HG02798 (cell line): ENCODE measurements around the gene RBM23.

ENCODE experiments used
- ATAC-seq: cut with Tn5 transposase; IDR thresholded peaks from one replicate; pipeline ENCODE4 v1.9.1; 2021; ENCODE audit warnings: mild to moderate bottlenecking; ENCODE audit not compliant: unreplicated experiment, poor library complexity

The RBM23 gene

GRCh38 chr14:22887260-22887989, 31.5 kb downstream of the RBM23 start:
- peak; percentile 42 for ATAC-seq

DNA sequence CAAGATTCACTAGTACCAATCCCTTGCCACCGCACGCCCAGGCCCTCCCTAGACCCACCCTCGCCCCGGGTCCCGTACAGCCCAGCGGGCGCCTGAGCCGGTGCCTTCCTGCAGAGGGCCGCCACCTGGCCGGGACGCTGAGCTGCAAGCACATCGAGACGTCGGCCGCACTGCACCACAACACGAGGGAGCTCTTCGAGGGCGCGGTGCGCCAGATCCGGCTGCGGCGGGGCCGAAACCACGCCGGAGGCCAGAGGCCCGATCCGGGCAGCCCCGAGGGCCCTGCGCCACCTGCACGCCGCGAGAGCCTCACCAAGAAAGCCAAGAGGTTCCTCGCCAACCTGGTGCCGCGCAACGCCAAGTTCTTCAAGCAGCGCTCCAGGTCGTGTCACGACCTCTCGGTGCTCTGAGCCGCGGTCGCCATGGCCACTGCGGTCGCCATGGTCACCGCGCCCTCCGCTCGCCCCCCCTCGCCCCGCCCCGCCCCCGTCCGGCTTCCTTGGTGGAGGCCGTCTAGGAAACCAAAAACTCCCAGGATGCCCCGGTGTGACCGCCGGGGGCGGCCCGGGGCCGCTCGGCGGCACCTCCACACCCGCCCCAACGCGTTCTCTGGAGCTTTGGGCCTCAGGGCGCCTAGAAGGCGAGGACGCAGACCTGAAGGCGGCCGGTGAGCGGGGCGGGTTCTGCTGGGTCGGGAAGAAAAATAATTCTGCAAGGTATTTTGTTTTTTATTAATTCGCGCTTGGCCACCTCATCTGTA, 32.3 kb downstream of the RBM23 start:
- ATAC-seq: peak; percentile 58

DNA sequence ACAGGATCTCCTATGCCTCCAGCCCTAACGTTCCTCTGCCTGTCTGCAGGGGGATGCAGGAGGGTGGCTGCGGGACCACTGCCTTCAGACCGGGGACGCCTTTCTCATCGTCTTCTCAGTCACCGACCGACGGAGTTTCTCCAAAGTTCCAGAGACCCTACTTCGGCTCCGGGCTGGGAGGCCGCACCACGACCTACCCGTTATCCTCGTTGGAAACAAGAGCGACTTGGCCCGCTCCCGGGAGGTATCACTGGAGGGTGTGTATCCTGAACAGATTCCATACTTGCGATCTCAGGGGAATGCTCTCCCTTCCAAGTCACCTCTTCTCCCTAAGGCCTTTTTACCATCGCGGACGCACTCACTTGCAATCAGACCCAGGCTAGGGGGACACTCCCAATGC, 33.0 kb downstream of the RBM23 start:
- ATAC-seq: no peak

DNA sequence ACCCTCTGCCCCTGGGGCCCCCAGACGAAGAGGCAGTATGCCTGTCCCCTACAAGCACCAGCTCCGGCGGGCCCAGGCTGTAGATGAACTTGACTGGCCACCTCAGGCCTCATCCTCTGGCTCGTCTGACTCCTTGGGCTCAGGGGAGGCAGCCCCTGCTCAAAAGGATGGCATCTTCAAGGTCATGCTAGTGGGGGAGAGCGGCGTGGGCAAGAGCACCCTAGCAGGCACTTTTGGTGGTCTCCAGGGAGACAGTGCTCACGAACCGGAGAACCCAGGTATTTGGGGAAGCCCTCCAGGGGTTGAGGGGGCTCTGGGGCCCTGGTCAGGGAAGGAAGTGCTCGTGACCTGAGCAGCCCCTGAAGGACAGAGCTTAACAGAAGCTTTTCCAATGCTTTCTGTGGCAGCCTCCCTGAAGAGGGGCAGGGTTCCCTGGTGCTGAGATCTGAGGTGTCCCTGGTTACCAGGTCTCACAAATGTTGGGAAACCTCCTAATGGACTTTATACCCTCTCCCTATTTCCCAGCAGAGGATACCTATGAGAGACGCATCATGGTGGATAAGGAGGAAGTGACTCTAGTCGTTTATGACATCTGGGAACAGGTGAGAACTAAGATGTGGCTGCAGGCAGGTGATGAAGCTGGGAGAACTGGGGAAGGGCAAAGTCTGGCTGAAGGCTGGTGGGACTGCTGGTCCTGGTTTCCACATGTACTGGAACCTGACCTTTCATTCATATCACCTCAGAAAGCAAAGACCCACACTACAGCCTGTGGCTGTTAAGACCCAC, 34.0 kb downstream of the RBM23 start:
- ATAC-seq: no peak

DNA sequence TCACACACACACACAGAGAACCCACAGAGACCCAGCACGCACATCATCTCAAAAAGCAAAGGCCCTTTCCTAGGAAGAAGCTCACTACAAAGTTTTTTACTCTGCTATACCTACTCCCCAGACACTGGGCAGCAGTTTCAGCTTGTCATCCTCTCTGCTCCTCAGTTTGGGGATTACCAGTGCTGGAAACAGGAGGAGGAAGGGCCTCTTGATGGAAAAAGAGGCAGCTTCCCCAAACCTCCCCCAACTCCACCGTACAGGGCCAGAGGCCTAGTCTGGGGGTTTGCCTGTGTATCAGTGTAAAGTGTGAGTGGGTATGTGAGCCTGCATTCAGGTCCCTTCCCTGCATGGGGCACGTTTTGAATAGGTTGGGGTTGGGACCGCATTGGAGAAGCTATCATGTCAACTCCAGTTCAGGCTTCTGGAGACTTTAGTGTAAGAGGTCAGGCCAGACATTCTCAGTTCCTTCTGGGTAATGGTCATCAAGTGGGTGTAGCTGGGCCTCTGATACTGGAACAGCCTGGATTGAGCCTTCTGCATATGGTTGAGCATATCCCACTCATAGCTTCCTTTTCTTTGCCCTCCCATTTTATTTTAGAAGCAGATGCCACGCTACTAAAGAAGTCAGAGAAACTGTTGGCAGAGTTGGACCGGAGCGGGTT, 34.7 kb downstream of the RBM23 start:
- no peak for ATAC-seq

DNA sequence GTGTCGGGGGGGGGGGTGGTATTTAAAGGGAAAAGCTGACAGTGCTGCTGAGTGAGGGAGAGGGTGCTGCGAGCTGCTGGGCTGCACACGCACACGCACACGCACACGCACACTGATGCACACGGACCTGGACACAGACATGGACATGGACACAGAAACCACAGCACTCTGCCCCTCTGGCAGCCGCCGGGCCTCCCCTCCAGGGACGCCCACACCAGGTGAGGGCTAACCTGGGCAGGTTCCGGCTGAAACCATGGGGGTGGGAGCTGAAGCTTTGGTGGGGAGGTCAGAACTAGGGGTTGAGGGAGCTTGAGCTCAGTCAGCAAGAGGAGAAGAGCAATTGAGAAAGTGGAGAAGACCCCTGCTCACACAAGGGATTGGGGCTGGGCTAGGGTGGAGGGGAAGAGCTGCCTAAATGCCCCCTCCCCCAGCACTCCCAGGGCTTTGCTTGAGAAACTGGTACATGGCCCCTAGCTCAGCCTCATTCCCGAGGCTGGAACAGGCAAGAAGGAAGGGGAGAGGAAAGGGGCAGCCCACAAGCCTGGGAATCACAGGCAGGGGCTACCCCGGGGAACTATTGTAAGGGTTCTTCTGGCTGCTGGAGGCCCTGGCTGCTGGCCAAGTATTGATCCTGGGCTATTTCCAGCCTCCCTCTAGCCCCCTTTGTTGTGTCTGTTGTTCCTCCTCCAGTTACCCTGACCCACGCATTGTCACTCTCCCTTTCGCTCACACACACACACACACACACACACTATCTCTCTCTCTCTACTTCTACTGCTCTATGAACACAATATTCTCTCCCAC, 35.6 kb downstream of the RBM23 start, which contains the start of gene REM2:
TSS of gene REM2 (plus strand) at position 50 of the 804 bp plus-strand sequence. CDS start at position 116, 66 bp downstream.
- no peak for ATAC-seq

DNA sequence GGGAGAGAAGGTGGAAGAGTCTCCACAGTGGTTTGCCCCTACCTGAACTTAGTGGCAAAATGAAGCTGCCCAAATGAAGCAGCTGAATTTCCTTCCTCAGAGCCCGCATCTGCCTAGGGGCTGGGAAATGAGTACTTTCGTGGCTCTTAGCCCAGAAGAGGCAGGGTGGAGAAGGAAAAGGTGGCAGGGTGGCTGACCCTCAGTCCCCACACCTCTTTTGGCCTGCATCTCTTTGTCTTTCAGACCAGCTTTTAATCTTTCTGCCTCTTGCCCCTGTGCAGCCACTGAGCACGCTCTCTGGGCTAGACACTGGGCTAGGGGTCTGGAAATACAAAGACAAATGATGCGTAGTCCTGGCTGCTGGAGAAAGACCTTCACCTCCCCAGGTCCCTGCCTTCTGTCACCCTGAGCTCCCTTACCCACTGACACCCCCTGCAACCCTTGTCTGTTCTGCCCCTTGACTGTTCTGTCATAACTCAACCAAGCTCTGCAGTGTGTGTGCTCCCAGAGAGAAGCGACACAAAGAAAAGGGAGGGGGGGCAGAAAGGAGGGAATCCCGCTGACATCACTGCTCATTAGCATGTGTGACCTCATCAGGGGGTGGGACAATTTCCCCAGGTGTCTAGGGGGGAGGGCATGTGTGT, 36.3 kb downstream of the RBM23 start:
- no peak for ATAC-seq

- ATAC-seq: no peak
These were observed 36.9 kb downstream of the RBM23 start for GRCh38 chr14:22882064-22882463.

- ATAC-seq: no peak
These were observed 40.4 kb downstream of the RBM23 start for GRCh38 chr14:22878271-22879246.

GRCh38 chr14:22877000-22877501, 41.9 kb downstream of the RBM23 start:
- ATAC-seq: no peak

DNA sequence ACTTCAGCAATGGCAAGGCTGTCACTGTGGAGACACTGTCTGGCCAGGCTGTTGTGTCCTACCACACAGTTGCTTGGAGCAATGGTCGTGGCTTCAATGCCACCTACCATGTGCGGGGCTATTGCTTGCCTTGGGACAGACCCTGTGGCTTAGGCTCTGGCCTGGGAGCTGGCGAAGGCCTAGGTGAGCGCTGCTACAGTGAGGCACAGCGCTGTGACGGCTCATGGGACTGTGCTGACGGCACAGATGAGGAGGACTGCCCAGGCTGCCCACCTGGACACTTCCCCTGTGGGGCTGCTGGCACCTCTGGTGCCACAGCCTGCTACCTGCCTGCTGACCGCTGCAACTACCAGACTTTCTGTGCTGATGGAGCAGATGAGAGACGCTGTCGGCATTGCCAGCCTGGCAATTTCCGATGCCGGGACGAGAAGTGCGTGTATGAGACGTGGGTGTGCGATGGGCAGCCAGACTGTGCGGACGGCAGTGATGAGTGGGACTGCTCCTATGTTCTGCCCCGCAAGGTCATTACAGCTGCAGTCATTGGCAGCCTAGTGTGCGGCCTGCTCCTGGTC, 43.1 kb downstream of the RBM23 start:
- no peak for ATAC-seq

- ATAC-seq: no peak
These were observed 43.8 kb downstream of the RBM23 start for GRCh38 chr14:22875003-22875747.

DNA sequence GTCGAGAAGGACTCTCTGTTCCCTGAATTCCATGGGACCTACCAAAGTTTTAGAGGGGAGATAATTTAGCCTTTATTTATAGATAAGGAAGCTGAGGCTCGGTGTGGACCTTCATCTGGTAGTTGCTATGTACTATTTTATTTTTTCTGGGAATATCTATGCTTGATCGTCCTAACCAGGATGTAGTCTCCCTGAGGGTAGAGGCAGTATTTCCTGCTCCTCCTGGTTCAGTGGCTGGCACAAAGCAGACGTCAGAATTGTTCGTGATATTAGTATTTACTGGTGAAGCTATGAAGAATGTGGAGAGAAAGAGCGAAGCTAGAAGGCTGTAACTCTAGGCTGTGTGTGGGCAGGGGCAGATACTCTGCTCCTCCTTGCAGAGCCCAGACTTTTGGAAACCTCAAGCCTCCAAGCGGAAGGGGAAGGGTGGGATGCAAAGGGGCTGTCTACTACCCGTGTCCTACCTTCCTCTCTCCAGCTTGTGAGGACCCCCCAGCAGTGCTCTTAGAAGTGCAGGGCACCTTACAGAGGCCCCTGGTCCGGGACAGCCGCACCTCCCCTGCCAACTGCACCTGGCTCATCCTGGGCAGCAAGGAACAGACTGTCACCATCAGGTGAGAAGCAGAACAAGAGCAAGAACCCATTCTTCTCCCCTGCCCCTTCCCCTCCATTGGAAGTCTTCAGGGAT, 46.0 kb downstream of the RBM23 start:
- ATAC-seq: no peak

GRCh38 chr14:22872033-22872832, 46.7 kb downstream of the RBM23 start:
- peak; percentile 24 for ATAC-seq

GRCh38 chr14:22871224-22872032, 47.5 kb downstream of the RBM23 start, which contains the start of gene LRP10:
TSS of gene LRP10 (plus strand) at chr14:22871740. CDS start at chr14:22872304, 564 bp downstream.
- ATAC-seq: peak; percentile 86
